K562 (cell line): Measurements from ENCODE around the gene ABAT. TPM values are rescaled to one million over a fixed set of nuclear protein-coding genes. Genes with fewer than 3 reads are reported as not detected.

Source experiments
- ATAC-seq: fragments of 200-7000 bp; cut with Tn5 transposase; 3 replicates; pipeline ENCODE4 v1.9.1; 2020; ENCODE audit warnings: moderate library complexity
- BruUV-seq: library from RNA; stranded (reverse); fragments of 400-500 nt; replicated peaks from 2 replicates; lab custom pipeline; 2021; lab: Mats Ljungman, UMichigan
- CTCF ChIA-PET: fragments of 300-600 bp; formaldehyde crosslinking; extraction: SDS; loops from one replicate; lab custom pipeline; 2021; ENCODE audit warnings: low intra/inter-chr PET ratio; lab: Yijun Ruan, JAX
- POLR2A ChIA-PET: fragments of 300-600, 350-650 bp; sonication (Branson Sonifier 250); formaldehyde crosslinking; extraction: SDS; loops from one replicate; lab custom pipeline; 2021; ENCODE audit warnings: antibody characterized with exemption, inconsistent platforms; lab: Yijun Ruan, JAX
- DNase-seq, 4 experiments: peaks; one replicate each; pipeline versions ENCODE4 v3.0.0 to v3.0.0-alpha.2; 2011 to 2018; ENCODE audit warnings: low spot score in 3 of 4, mixed read lengths in 3 of 4; ENCODE audit errors: extremely low read depth in 1 of 4
- FAIRE-seq: peaks from 2 replicates; lab custom pipeline; 2011; peaks lifted over from hg19 to GRCh38; lab: Jason Lieb, UNC
- H2AFZ ChIP-seq: 2 replicates; pipeline ENCODE4 v1.6.0; 2011; ENCODE audit warnings: low read depth, low read length, control low read depth, inconsistent platforms
- H3K27ac ChIP-seq: fragments of 200-600 bp; 3 replicates; pipeline ENCODE4 v1.8.0; 2011; ENCODE audit warnings: low read depth, mild to moderate bottlenecking, control low read depth, inconsistent platforms, low read length, moderate library complexity, mixed read lengths; ENCODE audit errors: extremely low read depth
- H3K27me3 ChIP-seq, 2 experiments: fragments of 300-600 bp in 1 of 2; 2 replicates in 1 of 2; 3 replicates in 1 of 2; pipeline versions ENCODE4 v1.6.0 to v1.8.0; 2011; ENCODE audit warnings: inconsistent platforms in 2 of 2, low read length in 2 of 2, mild to moderate bottlenecking in 1 of 2, mixed read lengths in 1 of 2, moderate library complexity in 1 of 2; ENCODE audit not compliant: control insufficient read depth in 2 of 2, insufficient read depth in 2 of 2
- H3K36me3 ChIP-seq: fragments of 300-600 bp; 3 replicates; pipeline ENCODE4 v1.8.0; 2011; ENCODE audit warnings: mild to moderate bottlenecking, low read length, inconsistent platforms; ENCODE audit not compliant: control insufficient read depth, insufficient read depth
- H3K4me1 ChIP-seq, 2 experiments: fragments of 200-600 bp in 1 of 2; replicated peaks in 1 of 2; 2 replicates in 1 of 2; 3 replicates in 1 of 2; pipeline versions ENCODE4 v1.5.1 to v1.8.0; 2011; ENCODE audit warnings: inconsistent platforms in 2 of 2, low read length in 2 of 2, mild to moderate bottlenecking in 1 of 2, mixed read lengths in 1 of 2, moderate library complexity in 1 of 2; ENCODE audit not compliant: control insufficient read depth in 2 of 2, insufficient read depth in 2 of 2
- H3K4me2 ChIP-seq: 2 replicates; pipeline ENCODE4 v1.6.1; 2011; ENCODE audit warnings: low read length, control low read depth, inconsistent platforms, mixed read lengths; ENCODE audit not compliant: insufficient read depth
- H3K4me3 ChIP-seq: fragments of 200-600 bp; sonication (generic), shearing (Covaris generic); 2 replicates; pipeline ENCODE4 v1.5.1; 2016; ENCODE audit warnings: control low read depth, inconsistent platforms
- H3K79me2 ChIP-seq: fragments of 200-600 bp; 3 replicates; pipeline ENCODE4 v1.8.0; 2011; ENCODE audit warnings: low read length, inconsistent platforms; ENCODE audit not compliant: control insufficient read depth, insufficient read depth
- H3K9ac ChIP-seq, 2 experiments: 2 replicates each; pipeline versions ENCODE4 v1.6.0 to v1.6.1; 2011; ENCODE audit warnings: low read depth in 2 of 2, low read length in 2 of 2, control low read depth in 1 of 2, inconsistent platforms in 1 of 2, mild to moderate bottlenecking in 1 of 2, mixed read lengths in 1 of 2; ENCODE audit not compliant: insufficient read depth in 1 of 2
- H3K9me1 ChIP-seq: one replicate; pipeline ENCODE4 v1.6.0; 2011; ENCODE audit warnings: inconsistent platforms, mild to moderate bottlenecking, low read length, moderate library complexity; ENCODE audit not compliant: control insufficient read depth, insufficient read depth
- H3K9me3 ChIP-seq: replicated peaks from 2 replicates; pipeline ENCODE4 v1.5.1; 2011; ENCODE audit warnings: low read depth, low read length, inconsistent platforms; ENCODE audit not compliant: control insufficient read depth, insufficient read depth
- H4K20me1 ChIP-seq: replicated peaks from 2 replicates; pipeline ENCODE4 v1.6.1; 2011; ENCODE audit warnings: low read length, inconsistent platforms, mixed read lengths; ENCODE audit not compliant: control insufficient read depth, insufficient read depth
- GABPB2 ChIP-seq: fragments of 250-450 bp; sonication (Bioruptor Pico); conservative IDR thresholded peaks from 2 replicates; pipeline ENCODE4 v1.5.1; 2021; ENCODE audit warnings: mild to moderate bottlenecking
- LCOR ChIP-seq: sonication (generic); formaldehyde crosslinking; IDR thresholded peaks from 2 replicates; pipeline ENCODE4 v1.8.0; 2022; ENCODE audit warnings: mild to moderate bottlenecking, missing genetic modification reagents
- NFIX ChIP-seq: fragments of 250-450 bp; sonication (Bioruptor Pico); IDR thresholded peaks from 2 replicates; pipeline ENCODE4 v1.4.0; 2020; ENCODE audit warnings: low read depth, mild to moderate bottlenecking, moderate library complexity
- RBBP5 ChIP-seq: fragments of 200-600 bp; sonication (generic); IDR thresholded peaks from 2 replicates; pipeline ENCODE4 v1.6.1; 2012; ENCODE audit warnings: borderline replicate concordance, mild to moderate bottlenecking, low read length, control low read depth, inconsistent platforms; ENCODE audit not compliant: insufficient read depth, poor library complexity, severe bottlenecking
- RBM15 ChIP-seq: fragments of 200-400 bp; formaldehyde crosslinking; IDR thresholded peaks from 2 replicates; pipeline ENCODE4 v1.6.1; 2018; ENCODE audit warnings: mild to moderate bottlenecking, low read length, moderate library complexity; ENCODE audit not compliant: insufficient read depth
- SLC30A9 ChIP-seq: fragments of 250-450 bp; sonication (Bioruptor Pico); IDR thresholded peaks from 2 replicates; pipeline ENCODE4 v1.8.0; 2022; ENCODE audit warnings: mild to moderate bottlenecking, moderate library complexity
- ZBTB7A ChIP-seq: IDR thresholded peaks from 2 replicates; pipeline ENCODE4 v1.6.1; 2011; ENCODE audit warnings: low read depth, mild to moderate bottlenecking, low read length, moderate library complexity, borderline replicate concordance; ENCODE audit not compliant: control insufficient read depth
- ZNF282 ChIP-seq: sonication (generic); formaldehyde crosslinking; IDR thresholded peaks from 2 replicates; pipeline ENCODE4 v1.8.1; 2023; ENCODE audit warnings: missing genetic modification reagents
- WGBS: fragments of 100-300 bp; shearing (Covaris generic); methylation state at CpG from one replicate; pipeline ENCODE4 v1.1.6; 2016; ENCODE audit warnings: low coverage, mixed read lengths; ENCODE audit not compliant: insufficient coverage; ENCODE audit errors: missing lambda C conversion rate; 5-methylcytosine and 5-hydroxymethylcytosine counted together
- in situ Hi-C: fragments of 300-500 bp; cut with MboI; formaldehyde crosslinking; loops from 4 replicates; pipeline ENCODE4 v1.15.0; 2018; ENCODE audit warnings: inconsistent platforms, mixed read lengths
- intact Hi-C: fragments of 100-400 bp; cut with micrococcal nuclease; formaldehyde crosslinking; loops from 2 replicates; pipeline ENCODE4 v1.14.2; 2022
- polyA plus RNA-seq, 8 experiments: library from polyadenylated mRNA; depleted of rRNA in 4 of 8; stranded (reverse) in 5 of 8; unstranded in 3 of 8; fragments of >200 nt; fragmentation: Nextera tagmentation in 2 of 8; fragmentation: Illumina TruSeq in 1 of 8; extraction: Ambion mirVana in 2 of 8; extraction: Trizol in 1 of 8; gene quantifications; 2 replicates each; pipeline versions ENCODE4 v1.2.1 to v1.2.3, GENCODE V29; 2011 to 2014; ENCODE audit warnings: inconsistent platforms in 1 of 8, missing spikeins in 1 of 8
- total RNA-seq, 7 experiments: library from RNA; depleted of rRNA in 6 of 7; stranded (reverse); fragments of >200 nt in 6 of 7; fragmentation: Illumina TruSeq in 2 of 7; extraction: Trizol in 2 of 7; gene quantifications; 2 replicates each; pipeline versions ENCODE4 v1.2.1 to v1.2.3, GENCODE V29; 2011 to 2021; ENCODE audit warnings: low replicate concordance in 1 of 7
- TF ChIP-seq, protein P1 (sequence below), 2 experiments: fragments of 450-650 bp; conservative IDR thresholded peaks; 2 replicates each; pipeline ENCODE4 v1.6.1; 2017; ENCODE audit warnings: mild to moderate bottlenecking in 2 of 2, moderate library complexity in 2 of 2
- TF ChIP-seq, protein P2 (sequence below), 3 experiments: fragments of 200-800 bp in 1 of 3; fragments of 250-450 bp in 1 of 3; fragments of 450-650 bp in 1 of 3; sonication (Bioruptor Pico) in 1 of 3; sonication (Bioruptor generic) in 1 of 3; formaldehyde crosslinking in 1 of 3; IDR thresholded peaks; 2 replicates each; pipeline versions ENCODE4 v1.6.1 to v1.8.0; 2016 to 2022; ENCODE audit warnings: mild to moderate bottlenecking in 2 of 3, missing genetic modification characterization in 2 of 3, missing compliant biosample characterization in 1 of 3, moderate library complexity in 1 of 3

Gene ABAT
- total and polyA plus RNA-seq, 9 of the 15 experiments (the other 6 are each of a cell fraction or from before 2014, with no cell fraction given), result 0.01 to 0.49 (median 0.10) TPM

DNA sequence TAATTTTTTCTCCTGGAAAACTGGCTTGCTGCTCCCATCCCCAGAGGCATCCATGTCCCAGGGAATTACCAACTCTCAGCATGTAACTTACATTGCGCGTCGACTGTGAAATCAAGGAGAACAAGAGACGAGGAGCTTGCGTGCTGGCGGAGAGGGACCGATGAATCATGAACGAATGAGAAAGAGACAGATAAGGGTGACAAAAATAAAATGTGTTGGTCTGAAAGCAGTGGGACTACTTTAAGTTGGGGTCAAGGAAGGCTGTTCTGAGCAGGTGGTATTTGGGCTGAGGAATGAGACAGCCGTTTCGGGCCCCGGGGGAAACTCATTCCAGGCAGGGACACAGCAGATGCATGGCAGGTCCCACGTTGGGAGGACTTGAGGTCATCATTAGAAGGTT is 22.5 kb downstream of the ABAT start:
- Histone ChIP-seq H3K27ac (no peak overlapping the region), H3K79me2 (no peaks in the 10 kb centered on the region), H3K9me3 (no peaks in the 10 kb centered on the region), H3K9ac (no peak overlapping the region), H3K27me3 (peaks cover 26 to 44% of the 10 kb centered on the region in 2 experiments), H4K20me1 (no peaks in the 10 kb centered on the region; the same call in 1 of the 2 replicates), H3K4me2 (no peak overlapping the region), H2AFZ (no peak overlapping the region), H3K9me1 (no peaks in the 10 kb centered on the region), H3K4me3 (no peak overlapping the region)
- ChIA-PET POLR2A (no interaction called here), CTCF (no interaction called here)
- no peak for ATAC-seq
- WGBS, result 27% methylated on average over 12 of the region's 12 CpGs
- DNase-seq, result no peak
- no peak for FAIRE-seq
- intact Hi-C loops, result no loop called here
- in situ Hi-C loops, result no loop called here
- TF ChIP-seq RBBP5 (no peak), ZNF282 (CRISPR knock-in tag) (no peak), NFIX (CRISPR knock-in tag) (no peak), RBM15 (no peak), ZBTB7A (no peak), GABPB2 (CRISPR knock-in tag) (no peak), SLC30A9 (CRISPR knock-in tag) (no peak), LCOR (CRISPR knock-in tag) (no peak)
- TF ChIP-seq, protein P1, sequence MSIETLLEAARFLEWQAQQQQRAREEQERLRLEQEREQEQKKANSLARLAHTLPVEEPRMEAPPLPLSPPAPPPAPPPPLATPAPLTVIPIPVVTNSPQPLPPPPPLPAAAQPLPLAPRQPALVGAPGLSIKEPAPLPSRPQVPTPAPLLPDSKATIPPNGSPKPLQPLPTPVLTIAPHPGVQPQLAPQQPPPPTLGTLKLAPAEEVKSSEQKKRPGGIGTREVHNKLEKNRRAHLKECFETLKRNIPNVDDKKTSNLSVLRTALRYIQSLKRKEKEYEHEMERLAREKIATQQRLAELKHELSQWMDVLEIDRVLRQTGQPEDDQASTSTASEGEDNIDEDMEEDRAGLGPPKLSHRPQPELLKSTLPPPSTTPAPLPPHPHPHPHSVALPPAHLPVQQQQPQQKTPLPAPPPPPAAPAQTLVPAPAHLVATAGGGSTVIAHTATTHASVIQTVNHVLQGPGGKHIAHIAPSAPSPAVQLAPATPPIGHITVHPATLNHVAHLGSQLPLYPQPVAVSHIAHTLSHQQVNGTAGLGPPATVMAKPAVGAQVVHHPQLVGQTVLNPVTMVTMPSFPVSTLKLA (conservative IDR thresholded peaks at IDR 0.05), result no peak
- TF ChIP-seq, protein P2, sequence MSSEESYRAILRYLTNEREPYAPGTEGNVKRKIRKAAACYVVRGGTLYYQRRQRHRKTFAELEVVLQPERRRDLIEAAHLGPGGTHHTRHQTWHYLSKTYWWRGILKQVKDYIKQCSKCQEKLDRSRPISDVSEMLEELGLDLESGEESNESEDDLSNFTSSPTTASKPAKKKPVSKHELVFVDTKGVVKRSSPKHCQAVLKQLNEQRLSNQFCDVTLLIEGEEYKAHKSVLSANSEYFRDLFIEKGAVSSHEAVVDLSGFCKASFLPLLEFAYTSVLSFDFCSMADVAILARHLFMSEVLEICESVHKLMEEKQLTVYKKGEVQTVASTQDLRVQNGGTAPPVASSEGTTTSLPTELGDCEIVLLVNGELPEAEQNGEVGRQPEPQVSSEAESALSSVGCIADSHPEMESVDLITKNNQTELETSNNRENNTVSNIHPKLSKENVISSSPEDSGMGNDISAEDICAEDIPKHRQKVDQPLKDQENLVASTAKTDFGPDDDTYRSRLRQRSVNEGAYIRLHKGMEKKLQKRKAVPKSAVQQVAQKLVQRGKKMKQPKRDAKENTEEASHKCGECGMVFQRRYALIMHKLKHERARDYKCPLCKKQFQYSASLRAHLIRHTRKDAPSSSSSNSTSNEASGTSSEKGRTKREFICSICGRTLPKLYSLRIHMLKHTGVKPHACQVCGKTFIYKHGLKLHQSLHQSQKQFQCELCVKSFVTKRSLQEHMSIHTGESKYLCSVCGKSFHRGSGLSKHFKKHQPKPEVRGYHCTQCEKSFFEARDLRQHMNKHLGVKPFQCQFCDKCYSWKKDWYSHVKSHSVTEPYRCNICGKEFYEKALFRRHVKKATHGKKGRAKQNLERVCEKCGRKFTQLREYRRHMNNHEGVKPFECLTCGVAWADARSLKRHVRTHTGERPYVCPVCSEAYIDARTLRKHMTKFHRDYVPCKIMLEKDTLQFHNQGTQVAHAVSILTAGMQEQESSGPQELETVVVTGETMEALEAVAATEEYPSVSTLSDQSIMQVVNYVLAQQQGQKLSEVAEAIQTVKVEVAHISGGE (CRISPR knock-in tag; IDR thresholded peaks at IDR 0.05), result no peak
- TF ChIP-seq, all 486 proteins: peak for 0
- BruUV-seq, result no TSS peak
- Histone ChIP-seq H3K36me3 (no peaks in the 10 kb centered on the region), H3K4me1 (no peaks in the 10 kb centered on the region)
